ENCODE results near the gene CTIF.

DNA sequence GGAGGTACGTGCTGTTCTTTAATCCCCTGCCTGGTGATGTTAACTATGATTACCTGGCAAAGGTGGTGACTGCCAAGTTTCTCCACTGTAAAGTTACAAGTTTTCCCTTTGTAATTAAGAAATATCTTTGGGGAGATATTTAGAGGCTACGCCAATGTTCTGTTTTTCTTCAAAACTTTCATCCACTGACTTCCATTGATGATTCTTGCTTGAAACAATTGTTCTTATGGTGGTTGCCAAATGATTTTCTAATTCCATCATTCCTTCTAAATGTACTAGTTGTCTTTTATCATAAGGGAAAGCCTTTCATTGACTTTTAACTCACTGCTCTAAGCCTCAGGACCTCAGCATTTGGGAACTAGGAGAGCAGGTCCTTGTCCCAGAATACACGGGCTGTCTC is 206.5 kb downstream of the CTIF start:
- TF ChIP-seq POLR2AphosphoS5 (IDR thresholded peaks at IDR 0.05; ENCODE audit: low read depth, low read length), result no peak
- no peak for TF ChIP-seq POLR2A (IDR thresholded peaks at IDR 0.05; ENCODE audit: low read depth, low read length)
- TF ChIP-seq TAF1 (IDR thresholded peaks at IDR 0.05; ENCODE audit: borderline replicate concordance, low read depth, low read length), result no peak
